ENCODE measurements around the gene KCP.
A peak's percentile ranks its signal among the peaks of the same experiment; 100 is the strongest.

The KCP gene

GRCh38 chr7:128940494-128941322 lies 30.2 kb upstream of the KCP start:
- H3K36me3 ChIP-seq (ENCODE audit: insufficient read depth, low read length): no peaks in the 10 kb centered on the region
- DNase-seq (ENCODE audit: low read depth, low spot score): no peak
- no peak overlapping the region for H3K9ac ChIP-seq (ENCODE audit: insufficient read length)
- H3K4me3 ChIP-seq: no peak overlapping the region
- H3K9me3 ChIP-seq (ENCODE audit: low read depth, low read length): no peaks in the 10 kb centered on the region
- no peak for TF ChIP-seq FOXP2 (optimal IDR thresholded peaks at IDR 0.05; ENCODE audit: control extremely low read depth, extremely low read length, insufficient read depth)
- TF ChIP-seq EZH2 (IDR thresholded peaks at IDR 0.05): no peak
- no peak for TF ChIP-seq POLR2AphosphoS5 (IDR thresholded peaks at IDR 0.05; ENCODE audit: borderline replicate concordance, low read depth, low read length)
- H3K27ac ChIP-seq: no peak overlapping the region

- TF ChIP-seq FOXP2 (optimal IDR thresholded peaks at IDR 0.05; ENCODE audit: control extremely low read depth, extremely low read length, insufficient read depth) (no peak), POLR2AphosphoS5 (IDR thresholded peaks at IDR 0.05; ENCODE audit: borderline replicate concordance, low read depth, low read length) (no peak), EZH2 (IDR thresholded peaks at IDR 0.05) (no peak)
- no peak overlapping the region for H3K4me3 ChIP-seq
- no peaks in the 10 kb centered on the region for H3K36me3 ChIP-seq (ENCODE audit: insufficient read depth, low read length)
- no peak for DNase-seq (ENCODE audit: low read depth, low spot score)
- H3K9ac ChIP-seq (ENCODE audit: insufficient read length): no peak overlapping the region
- H3K27ac ChIP-seq: no peak overlapping the region
- H3K9me3 ChIP-seq (ENCODE audit: low read depth, low read length): no peaks in the 10 kb centered on the region
Measured at GRCh38 chr7:128939861-128940410, 29.4 kb upstream of the KCP start.

- H3K4me3 ChIP-seq: no peak overlapping the region
- no peak overlapping the region for H3K9ac ChIP-seq (ENCODE audit: insufficient read length)
- H3K36me3 ChIP-seq (ENCODE audit: insufficient read depth, low read length): no peaks in the 10 kb centered on the region
- TF ChIP-seq FOXP2 (optimal IDR thresholded peaks at IDR 0.05; ENCODE audit: control extremely low read depth, extremely low read length, insufficient read depth) (no peak), EZH2 (IDR thresholded peaks at IDR 0.05) (no peak), POLR2AphosphoS5 (IDR thresholded peaks at IDR 0.05; ENCODE audit: borderline replicate concordance, low read depth, low read length) (no peak)
- no peak overlapping the region for H3K27ac ChIP-seq
- no peak for DNase-seq (ENCODE audit: low read depth, low spot score)
- H3K9me3 ChIP-seq (ENCODE audit: low read depth, low read length): no peaks in the 10 kb centered on the region
Measured at GRCh38 chr7:128939075-128939860, 28.8 kb upstream of the KCP start.

GRCh38 chr7:128938544-128939074 lies 28.1 kb upstream of the KCP start:
- Histone ChIP-seq H3K36me3 (ENCODE audit: insufficient read depth, low read length) (no peaks in the 10 kb centered on the region), H3K9me3 (ENCODE audit: low read depth, low read length) (no peaks in the 10 kb centered on the region), H3K27ac (no peak overlapping the region), H3K9ac (ENCODE audit: insufficient read length) (no peak overlapping the region), H3K4me3 (peak overlapping the region; percentile 53)
- DNase-seq (ENCODE audit: low read depth, low spot score): no peak
- no peak for TF ChIP-seq POLR2AphosphoS5 (IDR thresholded peaks at IDR 0.05; ENCODE audit: borderline replicate concordance, low read depth, low read length)
- TF ChIP-seq EZH2 (IDR thresholded peaks at IDR 0.05): no peak
- TF ChIP-seq FOXP2 (optimal IDR thresholded peaks at IDR 0.05; ENCODE audit: control extremely low read depth, extremely low read length, insufficient read depth): no peak

GRCh38 chr7:128937647-128938543 lies 27.4 kb upstream of the KCP start, which contains the start of gene IRF5:
Gene IRF5, plus strand, starts transcription at chr7:128937927. Its CDS starts 4,155 bp downstream, at chr7:128942082.
- no peak for DNase-seq (ENCODE audit: low read depth, low spot score)
- no peak within 1 kb of the TSS for H3K27ac ChIP-seq
- no peaks in the 10 kb centered on the region for H3K9me3 ChIP-seq (ENCODE audit: low read depth, low read length)
- TF ChIP-seq EZH2 (IDR thresholded peaks at IDR 0.05): no peak
- TF ChIP-seq POLR2AphosphoS5 (IDR thresholded peaks at IDR 0.05; ENCODE audit: borderline replicate concordance, low read depth, low read length): no peak
- no peak for TF ChIP-seq FOXP2 (optimal IDR thresholded peaks at IDR 0.05; ENCODE audit: control extremely low read depth, extremely low read length, insufficient read depth)
- H3K36me3 ChIP-seq (ENCODE audit: insufficient read depth, low read length): no peaks in the 10 kb centered on the region
- no peak within 1 kb of the TSS for H3K9ac ChIP-seq (ENCODE audit: insufficient read length)
- peak within 1 kb of the TSS; percentile 53 for H3K4me3 ChIP-seq

- no peaks in the 10 kb centered on the region for H3K36me3 ChIP-seq (ENCODE audit: insufficient read depth, low read length)
- H3K27ac ChIP-seq: no peak overlapping the region
- no peak overlapping the region for H3K4me3 ChIP-seq
- H3K9ac ChIP-seq (ENCODE audit: insufficient read length): no peak overlapping the region
- TF ChIP-seq POLR2AphosphoS5 (IDR thresholded peaks at IDR 0.05; ENCODE audit: borderline replicate concordance, low read depth, low read length) (no peak), FOXP2 (optimal IDR thresholded peaks at IDR 0.05; ENCODE audit: control extremely low read depth, extremely low read length, insufficient read depth) (no peak), EZH2 (IDR thresholded peaks at IDR 0.05) (no peak)
- DNase-seq (ENCODE audit: low read depth, low spot score): no peak
- H3K9me3 ChIP-seq (ENCODE audit: low read depth, low read length): no peaks in the 10 kb centered on the region
Measured at GRCh38 chr7:128937271-128937646, 26.8 kb upstream of the KCP start.

GRCh38 chr7:128936798-128937197 lies 26.3 kb upstream of the KCP start:
- Histone ChIP-seq H3K27ac (no peak overlapping the region), H3K4me3 (no peak overlapping the region), H3K9me3 (ENCODE audit: low read depth, low read length) (no peaks in the 10 kb centered on the region), H3K36me3 (ENCODE audit: insufficient read depth, low read length) (no peaks in the 10 kb centered on the region), H3K9ac (ENCODE audit: insufficient read length) (no peak overlapping the region)
- TF ChIP-seq POLR2AphosphoS5 (IDR thresholded peaks at IDR 0.05; ENCODE audit: borderline replicate concordance, low read depth, low read length) (no peak), EZH2 (IDR thresholded peaks at IDR 0.05) (no peak), FOXP2 (optimal IDR thresholded peaks at IDR 0.05; ENCODE audit: control extremely low read depth, extremely low read length, insufficient read depth) (no peak)
- no peak for DNase-seq (ENCODE audit: low read depth, low spot score)
